GM23338 (cell line): ENCODE results near the gene MYO1E. TPM values are rescaled to one million over a fixed set of nuclear protein-coding genes. Genes with fewer than 3 reads are reported as not detected.

Source experiments
- ATAC-seq: fragments of 200-7000 bp; cut with Tn5 transposase; 3 replicates; pipeline ENCODE4 v1.9.1; 2020
- DNase-seq: peaks from one replicate; pipeline ENCODE4 v3.0.0-alpha.2; 2015; ENCODE audit warnings: low spot score
- H2AFZ ChIP-seq: fragments of 200-600 bp; sonication (generic); 2 replicates; pipeline ENCODE4 v1.8.0; 2016; ENCODE audit warnings: antibody characterized with exemption, mild to moderate bottlenecking, moderate library complexity
- H3F3A ChIP-seq: fragments of 200-600 bp; sonication (generic); replicated peaks from 2 replicates; pipeline ENCODE4 v1.8.0; 2017; ENCODE audit warnings: antibody characterized with exemption, mixed run types, low read depth
- H3K27ac ChIP-seq: fragments of 200-600 bp; sonication (generic); 2 replicates; pipeline ENCODE4 v1.6.1; 2016; ENCODE audit warnings: low read depth
- H3K27me3 ChIP-seq: fragments of 200-600 bp; sonication (generic); 2 replicates; pipeline ENCODE4 v1.8.0; 2016; ENCODE audit warnings: mild to moderate bottlenecking, mixed run types, moderate library complexity; ENCODE audit not compliant: insufficient read depth
- H3K36me3 ChIP-seq: fragments of 200-600 bp; sonication (generic); 2 replicates; pipeline ENCODE4 v1.8.0; 2016; ENCODE audit warnings: mild to moderate bottlenecking; ENCODE audit not compliant: insufficient read depth
- H3K4me1 ChIP-seq: fragments of 200-600 bp; sonication (generic); 2 replicates; pipeline ENCODE4 v1.8.0; 2016; ENCODE audit warnings: mild to moderate bottlenecking, moderate library complexity; ENCODE audit not compliant: insufficient read depth
- H3K4me2 ChIP-seq: fragments of 200-600 bp; sonication (generic); 2 replicates; pipeline ENCODE4 v1.7.1; 2017; ENCODE audit warnings: mixed run types
- H3K4me3 ChIP-seq: fragments of 200-600 bp; sonication (generic); 2 replicates; pipeline ENCODE4 v1.6.1; 2016; ENCODE audit warnings: mixed run types
- H3K79me2 ChIP-seq: fragments of 200-600 bp; sonication (generic); replicated peaks from 2 replicates; pipeline ENCODE4 v1.8.0; 2017; ENCODE audit warnings: mild to moderate bottlenecking; ENCODE audit not compliant: insufficient read depth
- H3K9me2 ChIP-seq: fragments of 200-600 bp; sonication (generic); 2 replicates; pipeline ENCODE4 v1.8.0; 2017; ENCODE audit not compliant: insufficient read depth
- H4K20me1 ChIP-seq: fragments of 200-600 bp; sonication (generic); replicated peaks from 2 replicates; pipeline ENCODE4 v1.8.0; 2017; ENCODE audit warnings: mild to moderate bottlenecking; ENCODE audit not compliant: insufficient read depth
- H3K27ac Mint-ChIP-seq: 2 replicates; pipeline ENCODE4 v1.8.0; 2020; ENCODE audit warnings: inconsistent platforms, mild to moderate bottlenecking, moderate library complexity, mixed read lengths
- H3K27me3 Mint-ChIP-seq: 3 replicates; pipeline ENCODE4 v1.8.0; 2022; ENCODE audit warnings: low read depth, mild to moderate bottlenecking, moderate library complexity, mixed read lengths, inconsistent platforms; ENCODE audit not compliant: insufficient read depth, poor library complexity
- H3K36me3 Mint-ChIP-seq: 3 replicates; pipeline ENCODE4 v1.8.0; 2021; ENCODE audit warnings: low read depth, mild to moderate bottlenecking, inconsistent platforms, moderate library complexity, mixed read lengths
- H3K4me1 Mint-ChIP-seq: 3 replicates; pipeline ENCODE4 v1.8.0; 2020; ENCODE audit warnings: mild to moderate bottlenecking, inconsistent platforms, mixed read lengths
- H3K4me3 Mint-ChIP-seq: 3 replicates; pipeline ENCODE4 v1.8.0; 2021; ENCODE audit warnings: moderate library complexity, mild to moderate bottlenecking, inconsistent platforms, mixed read lengths
- H3K9me3 Mint-ChIP-seq: 3 replicates; pipeline ENCODE4 v1.8.0; 2020; ENCODE audit warnings: moderate library complexity, mild to moderate bottlenecking, inconsistent platforms, mixed read lengths
- CREB1 ChIP-seq: fragments of 250-450 bp; sonication (Bioruptor Pico); IDR thresholded peaks from 2 replicates; pipeline ENCODE4 v1.5.0; 2020; ENCODE audit warnings: low read depth, mild to moderate bottlenecking, moderate library complexity
- CTCF ChIP-seq, 2 experiments: fragments of 200-600 bp in 1 of 2; sonication (generic) in 1 of 2; conservative IDR thresholded peaks; 2 replicates each; pipeline versions ENCODE4 v1.5.1 to v1.6.1; 2016 to 2017; ENCODE audit warnings: antibody characterized with exemption in 2 of 2, low read depth in 2 of 2, mild to moderate bottlenecking in 2 of 2, moderate library complexity in 1 of 2
- ETS1 ChIP-seq: IDR thresholded peaks from 2 replicates; pipeline ENCODE4 v1.6.1; 2016; ENCODE audit warnings: antibody characterized with exemption
- EZH2 ChIP-seq: fragments of 200-600 bp; sonication (generic); IDR thresholded peaks from one replicate; pipeline ENCODE4 v1.8.0; 2017; ENCODE audit warnings: antibody characterized with exemption, mild to moderate bottlenecking, low read depth; ENCODE audit not compliant: unreplicated experiment
- EZH2phosphoT487 ChIP-seq: fragments of 200-600 bp; sonication (generic); IDR thresholded peaks from one replicate; pipeline ENCODE4 v1.8.1; 2018; ENCODE audit warnings: antibody characterized with exemption; ENCODE audit not compliant: unreplicated experiment
- NANOG ChIP-seq: IDR thresholded peaks from 2 replicates; pipeline ENCODE4 v1.6.1; 2016; ENCODE audit warnings: antibody characterized with exemption, borderline replicate concordance
- POLR2AphosphoS5 ChIP-seq: IDR thresholded peaks from 2 replicates; pipeline ENCODE4 v1.6.1; 2016; ENCODE audit warnings: antibody characterized with exemption, low read depth
- STAT1 ChIP-seq: IDR thresholded peaks from one replicate; pipeline ENCODE4 v1.6.1; 2016; ENCODE audit warnings: antibody characterized with exemption; ENCODE audit not compliant: unreplicated experiment
- ZNF114 ChIP-seq: fragments of 250-450 bp; sonication (Bioruptor Pico); IDR thresholded peaks from 2 replicates; pipeline ENCODE4 v1.5.0; 2020; ENCODE audit warnings: mild to moderate bottlenecking, moderate library complexity
- ZNF331 ChIP-seq: fragments of 250-450 bp; sonication (Bioruptor Pico); IDR thresholded peaks from 2 replicates; pipeline ENCODE4 v1.5.0; 2020; ENCODE audit warnings: low read depth, mild to moderate bottlenecking, moderate library complexity
- polyA plus RNA-seq: library from polyadenylated mRNA; unstranded; fragments of >200 nt; fragmentation: Nextera tagmentation; extraction: Ambion mirVana; gene quantifications from 2 replicates; pipeline ENCODE4 v1.2.1, GENCODE V29; 2016
- total RNA-seq: library from RNA; depleted of rRNA; stranded (reverse); fragments of >200 nt; shearing (Covaris generic); gene quantifications from 2 replicates; pipeline ENCODE4 v1.2.3, GENCODE V29; 2014

The MYO1E gene
- total and polyA plus RNA-seq, 2 experiments from 2014 or later, result 68.3 to 131 TPM

GRCh38 chr15:59138243-59138642, 234.4 kb downstream of the MYO1E start:
- ATAC-seq (peak; percentile 93), DNase-seq (peak; percentile 91)
- no peak overlapping the region for H3K4me2 ChIP-seq
- Mint-ChIP-seq H3K27ac (no peak overlapping the region; the same call in 1 of the 2 replicates), H3K27me3 (peaks cover 4% of the 10 kb centered on the region), H3K9me3 (no peaks in the 10 kb centered on the region), H3K4me3 (no peak overlapping the region), H3K4me1 (peaks cover 6% of the 10 kb centered on the region; the same call in 1 of the 3 replicates), H3K36me3 (peaks cover 64% of the 10 kb centered on the region)
- H3K36me3 ChIP-seq, result peaks cover 15% of the 10 kb centered on the region
- no peaks in the 10 kb centered on the region for H3K27me3 ChIP-seq
- H3K9me2 ChIP-seq, result no peaks in the 10 kb centered on the region
- H3K4me1 ChIP-seq, result no peaks in the 10 kb centered on the region; the same call in 1 of the 2 replicates
- TF ChIP-seq STAT1 (no peak), CTCF (conservative IDR thresholded peaks at IDR 0.05; ENCODE audit: low read depth in 2 of 2) (peak; percentile 83 to 88)
- H3K79me2 ChIP-seq, result no peaks in the 10 kb centered on the region
- no peak overlapping the region for H3K4me3 ChIP-seq
- H4K20me1 ChIP-seq, result no peaks in the 10 kb centered on the region; the same call in 1 of the 2 replicates
- no peak overlapping the region for H3K27ac ChIP-seq
- no peaks in the 10 kb centered on the region for H3F3A ChIP-seq
- H2AFZ ChIP-seq, result no peak overlapping the region

- Histone ChIP-seq H3K4me2 (no peak overlapping the region), H3K79me2 (no peaks in the 10 kb centered on the region), H3K27me3 (no peaks in the 10 kb centered on the region), H3F3A (no peaks in the 10 kb centered on the region), H3K27ac (no peak overlapping the region; the same call in 1 of the 2 replicates), H3K4me3 (no peak overlapping the region), H2AFZ (no peak overlapping the region), H3K36me3 (peaks cover 15% of the 10 kb centered on the region), H3K9me2 (no peaks in the 10 kb centered on the region), H3K4me1 (no peaks in the 10 kb centered on the region; the same call in 1 of the 2 replicates), H4K20me1 (peaks cover 4% of the 10 kb centered on the region; the same call in 1 of the 2 replicates)
- TF ChIP-seq EZH2 (no peak), ZNF331 (CRISPR knock-in tag) (no peak), CREB1 (no peak)
- no peak overlapping the region for H3K27ac Mint-ChIP-seq
- no peak for DNase-seq
- no peak overlapping the region for H3K4me3 Mint-ChIP-seq
- H3K4me1 Mint-ChIP-seq, result peaks cover 6% of the 10 kb centered on the region; the same call in 1 of the 3 replicates
- peaks cover 4% of the 10 kb centered on the region for H3K27me3 Mint-ChIP-seq
- H3K9me3 Mint-ChIP-seq, result no peaks in the 10 kb centered on the region
- ATAC-seq, result no peak
- peaks cover 69% of the 10 kb centered on the region for H3K36me3 Mint-ChIP-seq
Measured at GRCh38 chr15:59137566-59137965, 235.1 kb downstream of the MYO1E start.

- no peak overlapping the region for H3K4me3 ChIP-seq
- Mint-ChIP-seq H3K27me3 (peaks cover 3% of the 10 kb centered on the region), H3K9me3 (peaks cover 14% of the 10 kb centered on the region; the same call in 2 of the 3 replicates), H3K27ac (no peak overlapping the region), H3K36me3 (peaks cover 90% of the 10 kb centered on the region), H3K4me3 (no peak overlapping the region), H3K4me1 (peaks cover 4% of the 10 kb centered on the region)
- peaks cover 14% of the 10 kb centered on the region for H3K79me2 ChIP-seq
- H3K4me2 ChIP-seq, result no peak overlapping the region
- DNase-seq, result no peak
- H3K27me3 ChIP-seq, result no peaks in the 10 kb centered on the region
- H4K20me1 ChIP-seq, result peaks cover 4% of the 10 kb centered on the region; the same call in 1 of the 2 replicates
- no peaks in the 10 kb centered on the region; the same call in 1 of the 2 replicates for H3K4me1 ChIP-seq
- H2AFZ ChIP-seq, result no peak overlapping the region
- no peak overlapping the region for H3K27ac ChIP-seq
- no peaks in the 10 kb centered on the region for H3K9me2 ChIP-seq
- no peaks in the 10 kb centered on the region for H3F3A ChIP-seq
- peaks cover 15% of the 10 kb centered on the region for H3K36me3 ChIP-seq
- ATAC-seq, result no peak
- TF ChIP-seq CTCF (conservative IDR thresholded peaks at IDR 0.05; ENCODE audit: low read depth in 2 of 2) (no peak), CREB1 (no peak), NANOG (no peak), POLR2AphosphoS5 (no peak), ZNF331 (CRISPR knock-in tag) (no peak), STAT1 (no peak), ETS1 (no peak), ZNF114 (no peak), EZH2 (no peak), EZH2phosphoT487 (no peak)
Measured at GRCh38 chr15:59133929-59134427, 238.7 kb downstream of the MYO1E start.
